Cardiac fibroblast (primary cell): ENCODE data around the gene PKD1L1.
A peak's percentile ranks its signal among the peaks of the same experiment; 100 is the strongest.

ENCODE experiments used
- DNase-seq, 2 donors: peaks; one replicate each; pipeline versions ENCODE4 v3.0.0 to v3.0.0-alpha.2; 2010; ENCODE audit warnings: low read depth in 2 of 2
- H3K4me3 ChIP-seq, 2 donors: replicated peaks in 1 of 2; 1 replicate in 1 of 2; 2 replicates in 1 of 2; pipeline ENCODE4 v1.5.1; 2011; ENCODE audit warnings: low read depth in 2 of 2, low read length in 2 of 2, mild to moderate bottlenecking in 2 of 2, moderate library complexity in 1 of 2
- CTCF ChIP-seq: IDR thresholded peaks from one replicate; pipeline ENCODE4 v1.5.1; 2011; ENCODE audit warnings: low read depth, mild to moderate bottlenecking, low read length, inconsistent platforms

Gene PKD1L1

GRCh38 chr7:47725031-47725780, 223.1 kb downstream of the PKD1L1 start:
- peak in 1 of 2 donors; percentile 17 for DNase-seq
- TF ChIP-seq CTCF: no peak

More at GRCh38 chr7:47725031-47725780, 223.1 kb downstream of the PKD1L1 start:
- H3K4me3 ChIP-seq: no peak overlapping the region
